Measurements from ENCODE around the gene CSNK1E. TPM values are rescaled to one million over a fixed set of nuclear protein-coding genes. Genes with fewer than 3 reads are reported as not detected.
A peak's percentile ranks its signal among the peaks of the same experiment; 100 is the strongest.

Gene CSNK1E
- polyA plus RNA-seq, 1 donor, result 140 TPM

DNA sequence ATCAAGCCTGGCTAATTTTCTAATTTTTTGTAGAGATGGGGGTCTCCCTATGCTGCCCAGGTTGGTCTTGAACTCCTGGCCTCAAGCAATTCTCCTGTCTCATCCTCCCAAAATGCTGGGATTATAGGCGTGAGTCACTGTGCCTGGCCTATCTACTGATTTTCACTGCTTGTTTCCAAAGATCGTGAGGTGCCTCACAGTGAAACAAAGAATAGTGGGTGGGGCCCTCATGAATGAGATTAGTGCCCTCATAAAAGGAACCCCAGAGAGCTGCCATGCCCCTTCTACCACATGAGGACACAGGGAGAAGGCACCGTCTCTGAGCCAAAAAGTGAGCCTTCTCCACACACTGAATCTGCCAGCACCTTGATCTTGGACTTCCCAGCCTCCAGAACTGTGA is 67.9 kb downstream of the CSNK1E start:
- no peak for DNase-seq

DNA sequence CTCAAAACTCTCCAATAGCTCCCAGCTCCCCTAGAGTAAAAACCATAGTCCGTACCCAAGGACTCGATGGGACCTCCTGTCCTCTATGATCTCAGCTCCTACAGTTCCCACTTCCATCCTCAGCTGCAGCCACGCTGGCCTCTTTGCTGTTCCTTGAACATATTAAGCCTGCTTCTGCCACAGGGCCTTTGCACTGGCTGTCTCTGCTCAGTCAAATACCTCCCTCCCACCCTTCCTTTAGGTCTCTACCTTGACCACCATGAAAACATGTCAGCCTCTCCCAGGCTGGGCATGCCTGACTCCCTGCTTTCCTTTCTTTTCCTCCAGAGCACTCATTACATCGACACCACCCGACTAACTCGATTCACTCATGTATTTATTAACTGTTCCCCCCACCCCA is 69.0 kb downstream of the CSNK1E start:
- no peak for DNase-seq

DNA sequence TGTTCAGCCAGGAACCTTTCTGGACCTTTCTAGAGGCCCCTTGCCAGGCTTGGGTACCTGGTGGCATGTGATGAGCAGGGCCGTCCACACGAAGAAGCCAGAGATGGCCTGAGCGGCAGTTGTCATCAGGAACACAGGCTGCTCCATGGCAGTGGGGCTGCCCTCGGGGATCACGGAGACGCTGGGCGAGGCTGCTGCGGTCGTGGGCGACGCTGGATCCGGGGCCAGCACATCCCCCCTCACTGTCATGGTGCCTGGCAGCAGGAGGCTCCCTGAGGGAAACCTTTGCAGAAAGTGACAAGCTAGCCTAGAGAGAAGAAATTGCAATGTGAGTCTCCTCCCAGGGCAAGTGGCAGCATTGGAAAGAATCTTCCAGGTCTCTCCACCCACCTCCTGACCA is 69.5 kb downstream of the CSNK1E start:
- DNase-seq, result no peak

DNA sequence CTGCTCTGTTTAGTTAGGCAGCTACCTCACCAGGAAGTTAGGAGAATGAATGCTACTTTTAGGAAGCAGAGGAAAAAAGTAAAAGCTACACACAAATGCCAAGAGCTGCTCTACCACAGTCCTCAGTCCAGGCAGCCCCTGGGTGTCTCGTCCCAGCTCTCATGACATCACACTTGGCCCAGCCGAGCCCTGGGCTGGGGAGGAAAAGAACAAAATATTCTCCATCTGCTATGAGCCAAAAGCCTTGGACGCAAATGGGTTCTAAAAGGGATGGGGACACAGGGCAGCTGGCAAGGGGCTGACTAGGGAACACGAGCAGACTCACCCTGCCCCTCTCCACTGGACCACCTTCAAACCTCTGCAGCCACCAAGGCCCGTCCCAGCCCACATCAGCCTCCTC is 70.5 kb downstream of the CSNK1E start:
- DNase-seq, result peak; percentile 79

DNA sequence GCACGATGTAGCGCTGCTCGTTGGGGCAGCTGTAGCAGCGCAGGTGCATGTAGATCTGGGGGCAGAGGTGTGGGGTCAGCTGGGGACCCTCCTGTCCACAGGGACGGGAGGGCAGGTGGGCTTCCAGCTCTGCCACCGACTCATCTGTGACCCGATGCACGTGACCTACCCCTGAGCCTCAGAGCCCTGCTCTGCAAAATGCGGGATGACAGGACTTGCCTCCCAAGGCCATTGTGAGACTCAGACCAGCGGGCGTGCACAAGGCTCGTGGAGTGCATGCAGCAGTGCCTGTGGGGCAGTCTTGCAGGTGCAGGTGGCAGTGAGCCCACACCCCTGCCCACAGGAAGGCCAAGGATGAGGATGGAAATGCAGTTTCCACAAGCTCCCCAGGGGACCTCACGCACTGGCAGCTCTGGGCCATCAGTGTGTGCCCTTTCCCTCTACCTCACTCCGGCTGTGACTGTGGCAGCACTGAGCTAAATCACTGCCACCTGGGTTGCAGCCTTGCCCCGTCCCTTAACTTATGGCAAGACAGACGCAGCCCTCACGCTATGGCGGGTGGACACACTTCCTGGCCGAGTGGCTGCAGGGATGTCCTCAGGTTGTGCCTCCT is 71.1 kb downstream of the CSNK1E start:
- no peak for DNase-seq

DNA sequence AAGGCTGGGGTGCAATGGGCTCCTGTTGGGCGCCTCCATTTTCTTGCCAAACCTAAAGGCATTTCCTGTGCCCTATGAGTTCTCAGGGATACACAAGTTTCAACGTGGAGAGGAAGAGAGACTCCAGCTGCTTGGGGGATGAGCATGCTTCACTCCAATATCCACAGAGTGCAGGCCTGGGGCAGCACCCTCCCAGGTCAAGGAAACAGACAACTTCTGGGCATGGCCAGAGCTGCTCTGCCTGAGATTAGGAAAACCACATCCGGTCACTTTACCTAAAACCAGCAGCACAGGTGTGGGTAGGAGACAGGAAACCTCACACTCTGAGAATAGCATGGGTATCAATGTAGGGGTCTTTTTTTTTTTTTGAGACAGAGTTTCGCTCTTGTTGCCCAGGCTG is 73.1 kb downstream of the CSNK1E start:
- DNase-seq, result no peak

DNA sequence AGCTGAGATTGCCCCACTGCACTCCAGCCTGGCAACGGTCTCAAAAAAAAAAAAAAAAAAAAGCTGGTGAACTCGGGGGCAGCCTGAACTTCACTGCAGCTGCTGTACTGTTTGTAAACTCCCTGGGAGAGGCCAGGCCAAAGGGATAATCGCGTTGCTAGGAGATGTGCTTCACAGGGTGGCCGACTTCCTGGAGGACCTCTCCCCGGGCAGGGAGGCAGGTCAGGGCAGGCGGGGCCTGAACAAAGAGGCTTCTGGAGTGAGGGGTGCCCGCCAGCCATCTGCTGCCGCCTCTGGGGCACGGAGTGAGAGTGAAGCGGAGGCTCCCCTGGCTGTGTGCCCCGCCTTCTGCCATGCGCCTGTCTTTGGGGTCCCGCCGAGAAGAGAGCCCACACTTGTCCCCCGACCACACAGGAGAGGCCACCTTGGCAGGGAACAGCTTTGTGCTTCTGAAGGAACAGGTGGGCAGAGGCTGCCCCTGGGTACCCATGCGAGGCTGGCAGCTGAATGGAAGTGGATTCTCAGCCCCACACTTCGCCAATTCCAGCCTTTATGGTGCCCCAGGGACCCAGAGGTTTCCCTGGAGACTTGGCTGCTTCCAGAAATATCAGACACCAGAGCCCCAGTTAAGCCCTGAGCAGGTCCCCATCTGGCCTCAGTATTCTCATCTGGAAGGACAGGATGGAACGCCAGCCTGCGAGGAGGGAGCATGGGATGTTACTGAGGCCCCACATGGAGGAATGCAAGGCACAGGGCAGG is 74.0 kb downstream of the CSNK1E start:
- DNase-seq, result peak; percentile 70

DNA sequence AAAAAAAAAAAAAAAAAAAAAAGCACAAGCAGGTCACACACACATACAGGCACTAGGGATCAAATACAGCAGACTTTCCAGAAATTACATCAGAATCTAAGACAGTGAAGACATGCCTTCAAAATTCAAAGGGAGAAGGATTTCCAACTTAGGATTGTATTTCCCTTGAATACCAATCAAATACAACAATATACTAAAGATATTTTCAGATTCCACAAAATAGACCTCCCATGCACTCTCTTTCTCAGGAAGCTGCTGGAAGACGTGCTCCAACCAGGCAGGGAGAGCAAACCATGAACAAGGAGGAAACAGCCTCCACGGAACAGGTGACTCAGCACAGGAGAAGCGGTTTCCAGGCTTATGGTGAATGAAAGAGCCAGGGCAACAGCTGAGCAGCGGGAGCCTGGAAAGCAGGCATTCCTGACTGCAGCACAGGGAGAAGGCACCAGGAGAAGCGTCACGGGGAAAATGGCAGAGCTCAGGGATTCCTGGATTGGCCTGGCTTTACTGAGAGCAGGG is 76.4 kb downstream of the CSNK1E start:
- DNase-seq, result peak; percentile 75

Other genes starting within 250 kb of the CSNK1E start
- 3.5 TPM for gene SLC16A8, start 233.2 kb downstream of the CSNK1E start, polyA plus RNA-seq (ENCODE audit: insufficient read length)
- 1.5 TPM for gene BAIAP2L2, start 206.7 kb downstream of the CSNK1E start, polyA plus RNA-seq (ENCODE audit: insufficient read length)
- 14.4 TPM for gene PLA2G6, start 135.6 kb downstream of the CSNK1E start, polyA plus RNA-seq (ENCODE audit: insufficient read length)
- 3.8 TPM for gene MAFF, start 115.4 kb downstream of the CSNK1E start, polyA plus RNA-seq (ENCODE audit: insufficient read length)
- 92.5 TPM for gene TMEM184B, start 44.4 kb downstream of the CSNK1E start, polyA plus RNA-seq (ENCODE audit: insufficient read length)
- gene KCNJ4, start 137.8 kb upstream of the CSNK1E start, polyA plus RNA-seq (ENCODE audit: insufficient read length), result 1.6 TPM
- 19.3 TPM for gene KDELR3, start 150.7 kb upstream of the CSNK1E start, polyA plus RNA-seq (ENCODE audit: insufficient read length)
- gene DDX17, start 188.9 kb upstream of the CSNK1E start, polyA plus RNA-seq (ENCODE audit: insufficient read length), result 329 TPM